GM11168 (cell line): ENCODE results near the gene SPDEF.

ENCODE experiments used
- in situ Hi-C: fragments of 300-500 bp; cut with MboI; formaldehyde crosslinking; loops from one replicate; pipeline ENCODE4 v1.12.0; 2022; ENCODE audit warnings: low sequenced_read_pairs; ENCODE audit not compliant: unreplicated experiment

Gene SPDEF

DNA sequence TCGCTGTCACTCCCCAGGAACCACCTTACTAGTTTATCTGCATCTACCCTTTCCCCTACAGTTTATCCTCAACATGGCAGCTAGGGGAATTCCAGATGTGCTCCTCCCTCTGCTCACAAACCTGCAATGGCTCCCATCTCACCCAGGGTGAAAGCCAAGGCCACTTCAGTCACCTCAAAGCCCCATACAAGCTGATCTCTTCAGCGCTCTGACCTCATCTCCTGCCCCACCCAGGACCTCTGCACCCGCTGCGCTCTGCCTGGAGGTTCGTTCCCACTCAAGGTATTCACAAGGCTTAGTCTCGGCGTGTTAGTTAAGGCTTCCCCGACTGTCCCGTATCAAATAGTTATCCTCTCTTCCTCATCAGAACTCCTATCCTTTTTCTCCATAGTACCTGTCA is 28.6 kb upstream of the SPDEF start:
- in situ Hi-C loops: no loop called here

DNA sequence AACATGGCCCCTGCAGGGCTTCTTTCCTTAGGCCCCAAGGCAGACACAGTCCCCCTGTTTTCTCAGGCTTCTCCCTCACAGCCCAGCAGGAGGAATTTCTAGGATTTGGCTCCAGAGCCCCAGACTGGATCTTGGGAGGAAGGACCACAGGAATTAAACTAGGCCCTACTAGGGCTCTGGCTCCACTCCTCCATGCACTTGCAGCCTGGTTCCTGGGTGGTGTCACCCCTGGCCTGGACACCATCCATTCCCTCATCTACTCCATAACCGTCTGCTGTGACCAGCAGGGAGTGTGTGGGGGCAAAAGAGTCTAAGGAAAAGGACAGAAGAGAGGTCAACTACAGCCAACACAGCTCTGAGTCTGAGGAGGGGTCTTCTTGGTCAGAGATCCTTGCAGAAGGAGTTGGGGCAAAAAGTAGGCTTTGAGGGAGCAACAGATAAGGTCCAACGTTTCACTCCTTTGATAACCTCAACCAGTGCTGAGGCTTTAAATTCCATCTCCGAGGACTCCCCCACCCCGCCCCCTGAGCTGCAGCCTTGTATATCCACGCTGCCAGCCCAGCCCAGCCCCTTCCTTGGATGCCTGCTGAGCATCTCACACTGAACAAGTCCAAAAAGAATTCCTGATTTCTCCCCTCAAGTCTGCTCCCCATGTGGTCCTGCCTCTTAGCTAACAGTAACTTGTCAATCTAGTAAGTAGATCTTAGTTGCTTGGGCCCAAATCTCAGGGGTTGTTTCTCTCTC is 27.9 kb upstream of the SPDEF start:
- in situ Hi-C loops: no loop called here

DNA sequence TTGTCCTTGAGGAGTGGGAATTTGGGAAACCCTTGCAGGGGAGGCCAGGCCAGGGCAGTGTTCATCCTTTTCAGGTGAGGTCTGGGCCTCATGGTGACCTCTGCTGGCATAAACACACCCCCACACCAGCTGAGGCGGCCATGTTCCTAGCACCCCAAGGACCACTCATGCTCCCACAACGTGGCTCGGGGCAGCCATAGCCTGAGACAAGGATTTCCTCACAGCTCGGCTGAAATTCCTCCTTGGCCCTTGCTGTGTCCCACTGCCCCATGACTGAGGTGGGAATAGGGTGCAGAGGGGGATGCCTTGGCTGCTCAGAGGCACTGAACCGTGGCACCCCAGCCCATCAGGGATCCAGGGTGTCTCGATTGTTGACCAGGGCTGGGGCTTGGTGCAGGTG is 27.3 kb upstream of the SPDEF start:
- in situ Hi-C loops: no loop called here

DNA sequence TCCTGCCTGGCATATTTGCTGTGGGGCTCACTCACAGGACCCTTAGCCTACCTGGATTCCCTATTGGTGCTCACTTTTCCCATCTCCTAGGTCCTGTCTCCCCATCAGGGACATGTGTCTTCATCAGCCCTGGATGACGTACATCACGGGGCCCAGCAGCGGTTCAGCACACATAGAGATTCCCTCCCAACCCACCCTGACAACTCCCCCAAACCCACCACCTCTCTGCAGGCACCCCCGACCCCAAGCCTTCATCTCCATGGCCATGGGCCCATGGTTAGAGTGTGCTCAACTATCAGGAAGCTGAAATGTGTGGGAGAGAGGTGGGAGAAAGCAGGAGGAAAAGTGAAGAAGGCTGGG is 25.4 kb upstream of the SPDEF start:
- in situ Hi-C loops: no loop called here

DNA sequence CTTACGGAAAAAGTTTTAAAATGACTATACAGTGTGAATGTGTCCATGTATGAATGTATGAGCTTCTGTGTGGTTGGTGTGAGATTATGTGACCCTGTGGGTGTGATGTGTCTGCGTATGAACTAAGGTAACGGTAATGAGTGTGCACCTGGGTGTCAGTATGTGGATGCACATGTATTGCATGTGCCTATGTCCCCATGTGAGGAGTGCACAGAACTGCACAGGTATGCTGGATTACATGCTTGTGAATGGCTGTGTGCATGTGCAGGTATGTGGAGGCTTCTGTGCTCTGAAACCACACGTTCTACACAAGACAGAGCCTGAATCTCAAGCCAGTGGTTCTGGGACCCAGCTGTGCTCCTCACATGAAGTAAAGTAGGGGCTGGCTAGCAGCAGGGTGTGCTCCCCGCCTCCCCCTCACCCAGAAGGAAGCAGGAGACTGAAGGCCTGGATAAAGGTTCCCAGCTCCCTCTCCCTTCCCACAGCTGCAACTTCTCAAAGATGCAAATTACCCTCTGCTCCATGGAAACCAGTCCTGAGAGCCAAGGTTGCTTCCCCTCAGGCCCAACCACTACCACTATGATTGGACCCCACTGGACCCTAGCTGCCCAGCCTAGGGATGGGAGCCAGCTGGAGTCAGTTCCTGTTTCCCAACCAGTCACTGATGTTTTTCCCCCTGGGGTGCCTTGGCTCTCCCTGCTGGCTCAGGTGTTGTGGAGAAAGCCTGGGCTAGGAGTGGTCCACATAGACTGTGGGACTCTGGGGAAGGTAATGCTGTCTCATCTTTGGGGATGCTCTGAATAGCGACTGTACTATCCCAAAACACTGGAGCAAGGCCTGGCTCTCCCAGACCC is 24.8 kb upstream of the SPDEF start:
- in situ Hi-C loops: no loop called here

DNA sequence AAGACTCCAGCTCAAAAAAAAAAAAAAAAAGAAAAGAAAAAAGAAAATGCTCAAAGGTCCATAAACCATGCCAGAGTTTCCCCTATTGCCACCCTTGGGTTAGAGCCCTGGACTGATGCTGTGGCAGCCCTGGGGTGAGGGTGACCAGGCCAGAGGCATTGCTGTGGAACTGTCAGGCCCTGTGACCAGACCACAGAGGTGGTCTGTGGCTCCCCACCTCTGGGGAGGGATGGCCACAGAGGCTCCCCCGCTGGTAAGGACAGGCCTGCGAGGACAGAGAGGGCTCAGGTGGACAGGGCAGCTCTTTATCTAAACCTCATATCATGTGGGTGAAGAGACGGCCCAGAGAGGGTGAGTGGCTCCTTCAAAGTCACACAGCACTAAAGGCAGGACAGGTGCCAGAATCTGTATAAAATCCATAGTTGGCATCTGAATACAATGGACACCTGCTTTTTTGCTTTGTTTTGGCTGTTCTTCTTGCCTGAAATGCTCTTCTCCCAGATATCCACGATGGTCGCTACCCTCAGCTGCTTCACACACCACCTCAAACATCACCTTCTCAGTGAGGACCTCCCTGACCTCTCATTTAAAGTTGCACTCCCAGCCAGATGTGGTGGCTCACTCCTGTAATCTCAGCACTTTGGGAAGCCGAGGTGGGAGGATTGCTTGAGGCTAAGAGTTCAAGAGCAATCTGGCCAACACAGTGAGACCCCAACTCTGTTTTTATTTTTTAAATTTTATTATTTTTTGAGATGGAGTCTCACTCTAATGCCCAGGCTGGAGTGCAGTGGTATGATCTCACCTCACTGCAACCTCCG is 22.5 kb upstream of the SPDEF start:
- in situ Hi-C loops: no loop called here

DNA sequence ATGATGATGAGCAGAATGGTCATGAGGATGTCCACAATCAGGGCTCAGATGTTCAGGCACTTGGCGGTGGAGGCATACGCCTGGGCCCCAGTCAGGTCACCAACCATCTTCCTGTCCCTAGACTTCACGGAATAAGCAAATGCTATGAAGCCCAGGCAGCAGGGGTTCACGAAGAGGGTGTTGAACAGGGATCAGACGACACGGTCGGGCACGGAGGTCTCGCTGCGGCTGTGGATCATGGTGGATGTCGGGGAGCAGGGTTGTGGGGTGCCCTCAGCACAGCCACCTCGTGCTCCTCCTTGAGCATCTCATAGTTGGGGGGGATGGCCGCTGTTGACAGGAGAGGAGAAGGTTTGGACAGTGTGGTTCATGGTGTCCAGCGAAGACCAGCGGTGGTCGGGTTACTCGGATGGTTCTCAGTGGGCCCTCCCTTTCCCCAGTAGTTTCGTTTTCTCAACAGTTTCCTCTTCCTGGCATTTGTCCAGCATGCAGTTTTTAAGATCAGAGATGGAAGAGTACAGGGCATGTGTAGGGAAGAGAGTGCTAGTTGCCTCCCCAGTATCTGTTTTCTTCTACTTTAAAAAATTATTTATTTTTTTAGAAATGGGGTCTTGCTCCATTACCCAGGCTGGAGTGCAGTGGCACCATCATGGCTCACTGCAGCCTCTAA is 20.3 kb upstream of the SPDEF start:
- in situ Hi-C loops: no loop called here

DNA sequence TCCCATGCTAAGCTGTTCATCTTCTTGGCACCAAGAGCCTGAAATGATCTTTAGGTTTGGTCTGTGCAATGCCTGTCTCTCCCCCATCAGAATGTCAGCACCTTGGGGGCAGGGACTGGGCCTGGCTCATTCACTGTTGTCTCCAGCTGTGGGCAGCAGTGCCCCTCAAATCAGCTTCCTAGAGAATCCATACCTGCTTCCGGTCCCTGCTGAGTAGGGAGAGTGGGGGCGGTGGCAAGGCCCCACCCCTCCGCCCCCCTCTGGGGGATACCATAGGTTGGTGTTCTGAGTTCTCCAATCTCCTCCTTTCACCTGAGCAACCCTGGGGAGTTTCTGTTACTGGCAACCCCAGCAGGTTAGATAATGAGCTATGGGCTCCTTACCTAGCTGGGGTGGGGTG is 19.2 kb upstream of the SPDEF start:
- in situ Hi-C loops: no loop called here

DNA sequence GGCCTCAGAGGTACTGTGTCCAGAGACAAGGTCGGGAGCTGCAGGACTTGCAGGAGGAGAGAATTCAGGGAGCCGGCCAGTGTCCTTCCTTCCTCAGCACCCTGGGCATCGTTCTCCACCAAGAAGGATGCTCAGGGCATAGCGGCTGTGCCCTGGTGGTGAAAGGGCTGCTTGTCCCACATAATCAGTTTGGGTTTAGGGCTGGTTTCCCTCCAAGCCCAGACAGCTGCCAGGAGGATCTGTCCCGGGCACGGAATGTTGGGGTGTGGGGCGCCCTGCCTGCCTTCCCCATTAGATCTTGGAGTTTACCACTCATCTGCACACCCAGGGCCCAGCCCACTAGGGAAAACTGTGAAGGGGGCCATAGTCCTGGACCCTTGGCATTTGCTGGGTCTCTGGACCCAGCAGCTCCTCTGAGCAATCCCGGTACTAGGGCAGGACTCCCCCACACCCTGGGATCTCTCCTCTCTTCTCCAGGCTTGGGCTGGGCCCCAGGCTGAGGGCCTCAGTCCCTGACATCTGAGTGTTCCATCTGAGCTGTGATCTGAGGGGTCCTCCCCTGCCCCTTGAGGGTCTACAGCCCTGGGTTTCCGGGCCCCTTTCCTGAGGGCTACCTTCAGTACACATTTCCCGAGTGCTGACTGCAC is 18.6 kb upstream of the SPDEF start:
- in situ Hi-C loops: no loop called here

DNA sequence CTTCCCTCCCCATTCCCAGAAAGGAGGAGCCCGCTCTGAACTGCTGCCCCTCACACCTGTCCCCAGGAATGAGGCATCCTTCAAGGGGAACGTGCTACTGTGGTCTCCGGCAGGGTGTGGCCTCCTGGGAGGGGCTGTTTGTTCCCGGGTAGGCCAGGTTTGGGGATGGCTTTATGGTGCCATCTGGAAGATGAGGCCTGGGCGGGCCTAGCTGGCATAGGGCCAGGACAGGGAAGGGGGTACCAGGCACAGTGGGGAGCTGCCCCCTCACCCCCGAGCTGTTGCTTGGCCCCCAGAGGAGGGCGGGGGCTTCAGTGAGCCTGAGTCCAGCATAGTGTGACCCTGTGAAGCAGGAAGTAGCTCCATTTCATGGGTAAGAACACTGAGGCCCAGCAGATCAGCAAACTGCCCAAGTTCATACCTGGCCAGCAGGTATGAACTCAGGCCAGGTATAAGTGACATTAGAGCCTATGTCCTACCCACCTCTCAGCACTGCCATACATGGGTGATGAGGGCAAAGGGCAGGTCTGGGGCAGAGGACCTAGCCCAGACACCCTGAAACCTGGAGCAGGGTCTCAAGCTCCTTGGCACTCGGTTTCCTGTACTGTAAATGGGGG is 17.5 kb upstream of the SPDEF start:
- in situ Hi-C loops: no loop called here

DNA sequence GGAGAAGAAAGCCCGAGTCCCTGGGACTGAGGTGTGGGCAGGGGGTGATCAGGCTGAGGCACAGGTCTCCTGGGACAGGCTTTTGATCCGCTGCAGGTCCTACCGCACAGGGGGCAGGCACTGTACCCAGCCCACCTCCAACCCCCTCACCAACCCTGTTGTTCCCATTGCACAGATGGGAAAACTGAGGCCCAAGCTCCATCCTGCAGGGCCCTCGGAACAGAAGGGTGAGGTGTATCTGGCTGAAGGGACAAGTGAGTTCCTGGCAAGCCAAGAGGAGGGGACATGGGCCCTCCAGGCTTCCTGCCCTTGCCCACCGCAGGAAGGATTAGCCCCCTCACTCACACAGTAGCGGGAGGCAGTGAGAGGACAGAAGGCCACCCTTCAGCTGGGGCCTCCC is 16.5 kb upstream of the SPDEF start:
- in situ Hi-C loops: no loop called here

DNA sequence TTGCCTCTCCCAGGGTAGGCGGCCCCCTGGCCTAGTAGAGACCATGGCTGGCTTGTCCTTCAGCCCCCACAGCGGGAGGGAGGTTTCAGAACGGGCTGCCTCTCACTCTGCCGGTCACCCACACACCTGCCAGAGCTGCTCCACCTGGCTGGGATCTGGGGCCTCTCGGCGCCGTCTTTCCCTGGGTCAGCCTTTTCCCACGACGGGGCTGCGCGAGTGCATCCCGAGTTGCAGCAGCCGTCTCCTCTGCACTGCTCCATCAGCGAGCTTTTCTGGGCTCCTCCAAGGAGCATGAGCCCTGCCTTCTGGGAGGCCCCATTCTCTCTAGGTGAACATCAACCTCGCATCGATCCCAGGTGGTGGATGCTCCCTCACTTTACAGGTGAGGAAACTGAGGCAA is 15.9 kb upstream of the SPDEF start:
- in situ Hi-C loops: no loop called here

DNA sequence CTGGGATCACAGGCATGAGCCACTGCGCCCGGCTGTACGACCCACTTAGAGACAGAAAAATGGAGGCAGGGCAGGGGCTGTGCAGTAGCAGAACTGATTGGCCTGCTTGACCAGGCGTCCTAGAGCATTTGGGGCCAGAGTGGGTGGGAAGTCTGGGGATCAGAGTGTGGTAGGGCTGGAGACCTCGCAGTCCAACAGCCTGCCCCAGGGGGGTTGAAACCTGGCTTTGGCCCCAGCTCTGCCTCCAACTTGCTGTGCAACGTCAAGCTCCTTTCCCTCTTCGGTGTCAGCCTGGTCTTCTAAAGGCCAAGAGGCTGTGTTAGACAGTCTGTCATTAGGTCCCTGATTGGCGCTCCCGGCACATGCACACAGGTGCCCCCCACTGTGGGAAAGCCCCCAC is 15.3 kb upstream of the SPDEF start:
- in situ Hi-C loops: no loop called here

DNA sequence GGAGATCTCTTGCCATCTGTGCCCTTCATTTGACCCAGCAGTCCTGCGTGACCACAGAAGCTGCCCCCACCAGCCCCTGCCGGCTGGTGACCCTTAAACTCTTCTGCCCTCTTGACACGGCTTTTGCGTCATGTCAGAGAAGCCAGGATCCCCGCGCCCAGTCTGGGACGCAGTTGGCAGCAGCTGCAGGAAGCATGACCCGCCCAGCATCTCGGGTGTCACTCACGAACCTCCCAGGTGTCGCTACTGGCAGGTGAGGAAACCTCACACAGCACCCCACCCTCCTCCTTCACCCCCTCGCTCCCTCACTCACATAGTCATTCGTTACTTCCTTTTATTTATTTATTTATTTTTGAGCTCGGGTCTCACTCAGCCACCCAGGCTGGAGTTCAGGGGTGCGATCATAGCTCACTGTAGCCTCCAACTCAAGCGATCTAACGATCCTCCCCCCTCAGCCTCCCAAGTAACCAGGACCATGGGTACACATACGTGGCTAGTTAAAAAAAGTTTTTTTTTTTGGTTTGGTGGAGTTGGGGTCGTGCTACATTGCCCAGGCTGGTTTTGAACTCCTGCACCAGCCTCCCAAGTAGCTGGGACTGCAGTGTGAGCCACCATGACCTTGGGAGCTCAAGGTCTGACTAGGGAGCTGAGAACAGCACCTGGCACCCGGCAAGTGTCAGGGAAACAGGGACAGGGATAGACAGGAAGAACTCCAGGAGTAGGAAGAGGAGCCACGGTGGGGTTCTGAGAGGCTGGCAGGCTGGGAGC is 14.1 kb upstream of the SPDEF start:
- in situ Hi-C loops: no loop called here

DNA sequence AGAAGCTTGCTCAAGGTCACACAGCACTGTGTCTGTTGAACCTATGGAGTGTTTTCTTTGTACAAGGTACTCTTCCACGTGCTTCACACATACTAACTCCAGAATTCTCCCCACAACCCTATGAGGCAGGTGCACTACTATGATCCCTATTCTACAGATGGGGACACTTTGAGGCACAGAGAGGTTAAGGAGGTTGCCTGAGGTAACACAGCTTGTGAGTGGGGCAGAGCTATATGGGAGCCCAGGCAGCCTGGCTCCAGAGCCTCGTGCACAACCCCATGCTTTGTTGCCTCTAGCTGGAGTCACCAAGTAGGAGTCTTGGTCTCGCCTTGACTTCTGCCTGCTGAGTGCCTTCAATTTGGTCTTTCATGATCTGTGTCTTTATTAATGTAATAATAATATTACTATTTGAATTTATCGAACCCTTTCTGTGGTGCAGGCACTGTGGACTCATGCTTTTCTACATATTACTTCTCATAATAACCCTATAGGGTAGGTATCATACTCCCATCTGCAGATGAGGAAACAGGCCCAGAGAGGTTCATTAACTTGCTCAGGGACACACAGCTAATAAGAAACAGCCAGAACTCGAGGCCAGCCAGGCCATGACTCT is 13.3 kb upstream of the SPDEF start:
- in situ Hi-C loops: no loop called here

DNA sequence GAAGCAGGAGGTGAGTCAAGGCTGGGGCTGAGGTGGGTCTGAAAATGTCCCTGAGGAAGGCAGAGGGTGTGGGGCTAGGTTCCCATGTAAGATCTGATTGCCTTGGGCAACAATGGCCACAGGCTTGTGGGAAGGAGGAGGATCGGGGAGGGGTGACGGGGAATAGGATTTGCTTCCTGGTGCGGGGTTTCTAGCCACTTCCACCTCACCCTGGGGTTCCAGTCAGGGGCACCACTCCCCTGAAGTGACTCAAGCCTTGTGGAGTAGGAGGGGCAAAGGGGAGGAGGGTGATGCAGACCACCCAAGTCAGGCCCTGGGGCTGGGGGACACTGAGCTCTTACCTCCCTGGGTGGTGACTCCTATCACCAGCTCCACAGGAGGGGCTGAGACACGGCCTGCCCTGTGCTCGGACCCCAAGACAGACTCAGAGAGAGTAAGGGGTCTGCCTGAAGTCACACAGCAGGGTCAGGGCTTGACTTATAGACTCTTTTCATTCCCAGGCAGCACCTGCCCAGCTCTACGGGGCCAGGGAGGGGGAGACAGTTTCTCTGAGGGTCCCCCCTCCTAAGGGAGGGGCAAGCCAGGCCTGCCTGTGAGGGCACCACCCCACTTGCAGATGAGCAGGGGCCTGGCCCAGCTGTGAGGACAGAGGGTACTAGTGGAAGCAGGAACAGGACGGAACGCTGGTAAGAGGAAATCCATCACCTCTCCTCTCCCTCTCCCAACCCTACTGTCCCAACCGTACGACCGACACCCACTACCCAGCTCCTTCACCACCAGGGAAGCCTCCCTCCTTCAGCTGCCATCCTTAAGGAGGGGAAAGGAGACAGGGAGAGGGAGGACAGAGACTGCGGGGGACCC is 12.4 kb upstream of the SPDEF start:
- in situ Hi-C loops: no loop called here

DNA sequence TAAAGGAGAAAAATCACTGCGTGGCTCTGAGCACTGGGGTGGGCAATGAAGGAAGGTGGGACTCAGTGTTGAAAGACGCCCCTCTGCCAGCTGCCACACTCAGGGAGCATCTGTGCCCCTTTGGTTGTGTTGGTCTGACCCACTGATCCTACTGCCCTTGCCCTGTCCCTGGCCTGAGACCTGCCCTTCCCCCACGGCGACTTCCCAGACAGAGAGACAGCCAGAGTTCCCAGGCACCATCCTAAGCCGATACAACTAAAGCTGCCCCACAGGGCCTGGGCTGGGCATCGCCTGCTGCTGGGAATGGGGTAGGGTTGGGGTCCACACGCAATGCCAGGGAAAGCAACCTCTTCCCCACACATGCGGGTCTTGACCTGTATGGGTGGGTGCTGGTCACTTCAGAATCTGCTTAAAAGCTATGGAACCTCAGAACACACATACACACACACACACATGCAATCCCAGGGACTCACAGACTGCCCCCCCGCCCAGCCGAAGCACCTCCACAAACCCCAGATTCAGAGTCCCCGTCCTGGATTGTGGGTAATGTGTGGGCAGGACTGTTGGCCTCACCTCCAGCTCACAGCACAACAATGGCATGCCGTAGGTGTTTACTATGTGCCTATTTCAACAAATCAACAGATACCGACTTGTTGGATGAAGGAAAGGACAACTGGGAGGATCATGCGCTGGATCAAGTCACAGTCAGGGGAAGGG is 10.9 kb upstream of the SPDEF start:
- in situ Hi-C loops: no loop called here
